ENCODE measurements around the gene AMIGO3. TPM values are rescaled to one million over a fixed set of nuclear protein-coding genes. Genes with fewer than 3 reads are reported as not detected.

AMIGO3 gene, protein sequence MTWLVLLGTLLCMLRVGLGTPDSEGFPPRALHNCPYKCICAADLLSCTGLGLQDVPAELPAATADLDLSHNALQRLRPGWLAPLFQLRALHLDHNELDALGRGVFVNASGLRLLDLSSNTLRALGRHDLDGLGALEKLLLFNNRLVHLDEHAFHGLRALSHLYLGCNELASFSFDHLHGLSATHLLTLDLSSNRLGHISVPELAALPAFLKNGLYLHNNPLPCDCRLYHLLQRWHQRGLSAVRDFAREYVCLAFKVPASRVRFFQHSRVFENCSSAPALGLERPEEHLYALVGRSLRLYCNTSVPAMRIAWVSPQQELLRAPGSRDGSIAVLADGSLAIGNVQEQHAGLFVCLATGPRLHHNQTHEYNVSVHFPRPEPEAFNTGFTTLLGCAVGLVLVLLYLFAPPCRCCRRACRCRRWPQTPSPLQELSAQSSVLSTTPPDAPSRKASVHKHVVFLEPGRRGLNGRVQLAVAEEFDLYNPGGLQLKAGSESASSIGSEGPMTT
- 0.52 to 1.8 TPM (median 0.64 TPM) in 5 replicates for total RNA-seq (2022; extraction: Qiagen RNA extraction; ENCODE audit: low read depth)

DNA sequence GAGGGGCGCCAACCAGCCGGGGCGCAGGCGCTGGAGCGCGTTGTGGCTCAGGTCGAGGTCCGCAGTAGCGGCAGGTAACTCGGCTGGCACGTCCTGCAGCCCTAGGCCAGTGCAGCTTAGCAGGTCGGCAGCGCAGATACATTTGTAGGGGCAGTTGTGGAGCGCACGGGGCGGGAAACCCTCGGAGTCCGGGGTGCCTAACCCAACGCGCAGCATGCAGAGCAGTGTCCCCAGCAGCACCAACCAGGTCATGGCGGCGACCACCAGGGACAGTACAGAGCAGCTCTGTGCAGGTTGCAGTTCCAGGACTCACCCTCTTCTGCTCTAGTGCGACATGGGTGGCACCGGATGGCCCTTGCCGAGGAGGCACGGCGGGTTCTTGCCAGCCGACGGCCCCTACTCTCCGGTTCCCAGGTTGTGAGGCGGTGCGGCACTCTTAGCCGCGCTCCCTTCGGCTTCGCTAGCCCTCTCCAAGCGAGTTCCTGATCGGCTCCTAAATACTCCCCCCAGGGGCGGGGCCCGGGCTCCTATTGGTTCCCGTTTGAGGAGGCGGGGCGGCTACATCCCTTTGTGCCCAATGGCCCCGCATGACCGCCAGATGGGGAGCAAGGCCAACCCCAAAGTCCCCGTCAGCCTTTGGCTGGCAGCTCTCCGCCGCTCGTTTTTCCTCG lies at the start of gene AMIGO3:
AMIGO3 (minus strand) TSS at position 471 of the 671 bp plus-strand sequence; CDS start at position 252, 219 bp downstream.

DNA sequence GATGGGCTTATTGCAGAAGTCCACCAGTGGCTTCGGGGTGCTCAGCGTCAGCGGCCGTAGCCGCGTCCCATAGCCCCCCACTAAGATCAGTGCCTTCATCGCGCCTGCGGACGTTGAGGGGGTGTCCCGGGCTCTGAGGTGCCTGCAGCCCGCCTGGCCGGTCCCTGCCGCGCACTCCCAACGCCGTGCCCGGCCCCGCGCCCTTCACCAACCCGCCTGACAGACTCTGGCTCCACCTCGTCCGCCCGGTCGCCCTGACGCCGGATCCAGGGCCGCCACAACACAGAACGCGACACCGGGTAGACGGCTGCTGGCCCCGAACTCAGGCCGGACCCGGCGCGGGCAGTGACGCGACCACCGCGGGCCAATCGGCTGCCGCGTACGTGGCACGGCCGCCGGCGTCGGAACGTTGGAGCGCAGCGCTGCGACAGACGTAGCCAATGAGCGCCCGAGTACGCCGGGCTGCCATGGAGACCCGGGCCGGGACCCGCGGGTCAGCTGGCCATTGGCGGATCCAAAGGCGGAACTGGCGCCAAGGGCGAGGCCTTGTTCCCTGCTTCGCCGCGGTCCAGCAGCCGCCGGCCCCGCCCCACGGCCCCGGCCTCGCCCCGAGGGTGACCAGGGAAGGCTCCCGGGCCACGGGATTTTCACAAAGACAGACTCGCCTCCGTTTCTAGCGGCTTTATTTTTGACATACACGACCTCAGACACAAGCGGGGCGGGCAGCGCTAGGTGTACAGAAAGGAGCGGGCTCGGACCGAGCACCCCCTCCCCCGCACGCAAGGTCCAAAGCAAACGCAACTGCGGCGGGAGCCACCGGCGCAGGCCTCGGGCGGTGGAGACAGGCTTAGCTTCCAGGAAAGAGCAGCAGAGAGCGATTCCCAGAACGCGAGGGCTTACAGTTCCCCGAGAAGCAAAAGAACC lies 4.4 kb upstream of the AMIGO3 start, which contains the start of gene GMPPB:
GMPPB (minus strand) TSS at position 324 of the 924 bp plus-strand sequence; CDS start at position 99, 225 bp downstream.

DNA sequence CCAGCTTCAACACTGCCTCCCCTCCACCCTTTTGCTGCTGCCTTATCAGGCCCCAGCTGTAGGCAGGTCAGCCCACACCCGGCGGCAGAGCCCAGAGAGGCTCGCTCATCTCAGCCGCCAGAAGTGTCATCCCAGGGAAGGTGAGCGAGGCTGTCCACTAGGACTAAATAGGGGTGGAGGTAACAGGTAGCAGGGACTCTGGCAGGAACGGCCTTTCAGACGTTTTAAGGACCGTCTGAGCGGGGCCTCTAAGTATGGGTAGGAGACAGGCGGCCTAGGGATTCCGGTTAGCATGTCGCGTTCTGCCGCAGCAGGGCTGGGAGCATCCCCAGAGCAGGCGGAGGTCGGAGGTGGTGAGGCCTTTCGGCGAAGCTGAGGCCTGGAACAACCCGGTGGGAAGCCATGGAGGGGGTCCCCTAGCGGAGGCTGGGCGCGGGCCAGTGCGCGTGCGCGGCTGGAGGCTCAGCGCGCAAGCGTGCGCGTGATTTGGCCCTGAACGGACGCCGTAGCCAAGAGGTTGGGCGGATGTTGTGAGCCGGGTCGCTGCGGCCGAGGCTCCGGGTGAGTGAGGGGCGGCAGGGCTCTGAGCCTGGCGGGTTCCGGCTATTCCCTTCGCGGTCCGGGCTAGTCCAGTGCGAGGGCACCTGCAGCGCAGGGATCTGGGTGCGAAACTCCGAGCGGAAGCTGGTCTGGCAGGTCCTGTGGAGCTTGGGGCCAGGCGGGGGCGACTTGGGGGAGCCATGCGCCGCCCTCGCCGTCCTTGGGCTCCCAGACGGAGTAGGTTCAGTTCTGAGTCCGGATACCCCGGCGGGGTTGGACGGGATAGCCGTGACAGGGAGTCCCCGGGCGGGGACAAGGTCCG lies 30.2 kb downstream of the AMIGO3 start, which contains the start of the genes MST1 and RNF123:
MST1 (minus strand) TSS at position 429 of the 862 bp plus-strand sequence. CDS start 783 bp downstream, outside the sequence.
RNF123 (plus strand) TSS at position 512 of the 862 bp plus-strand sequence. CDS start 1,609 bp downstream, outside the sequence.

DNA sequence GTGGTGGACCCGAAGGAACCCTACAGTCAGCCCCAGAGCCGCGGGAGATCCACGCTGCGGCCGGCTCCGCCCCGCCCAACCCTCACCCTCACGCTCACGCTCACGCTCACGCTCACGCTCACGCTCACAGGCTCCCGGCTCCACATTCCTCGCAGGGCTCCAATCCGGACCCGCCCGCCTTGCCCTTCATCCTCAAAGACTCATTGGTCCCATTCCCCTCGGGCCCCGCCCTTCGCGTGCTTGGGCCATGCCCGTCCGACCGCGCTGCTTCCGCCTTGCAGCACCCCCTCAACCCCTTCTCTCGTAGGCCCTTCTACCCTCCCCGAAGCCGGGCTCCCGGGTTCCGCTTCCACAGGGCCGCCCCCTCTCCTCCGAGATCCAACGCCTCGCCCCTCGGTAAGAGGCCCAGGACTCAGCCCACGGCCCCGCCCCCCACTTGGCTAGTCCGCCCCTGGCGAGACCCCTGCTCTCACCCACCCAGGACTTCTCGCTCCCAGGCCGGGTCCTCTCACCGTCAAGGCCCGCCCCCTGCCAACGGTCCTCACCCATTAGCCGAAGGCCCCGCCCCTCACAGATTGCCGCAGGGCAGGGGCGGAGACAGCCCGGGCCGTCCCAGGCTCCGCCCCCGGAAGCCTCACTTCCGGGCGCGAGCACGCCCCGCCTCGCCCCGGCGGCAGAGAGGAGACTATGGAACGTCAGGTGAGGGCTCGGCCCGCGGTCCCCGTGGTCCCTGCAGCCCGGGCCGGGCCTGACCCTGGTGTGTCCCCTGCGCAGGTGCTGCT lies 45.6 kb downstream of the AMIGO3 start, which contains the start of gene APEH:
APEH (plus strand) TSS at position 637 of the 782 bp plus-strand sequence; CDS start at position 688, 51 bp downstream.

Other genes with a start within 250 kb of the AMIGO3 start
- gene DAG1, start 249.4 kb downstream of the AMIGO3 start, total RNA-seq (2022; extraction: Qiagen RNA extraction; ENCODE audit: low read depth), result 45.8 to 67.0 TPM (median 60.6 TPM) in 5 replicates
- gene BSN, start 165.2 kb downstream of the AMIGO3 start, total RNA-seq (2022; extraction: Qiagen RNA extraction; ENCODE audit: low read depth), result 0.05 to 0.22 TPM (median 0.15 TPM) in 5 replicates
- gene APEH, start 45.3 kb downstream of the AMIGO3 start, total RNA-seq (2022; extraction: Qiagen RNA extraction; ENCODE audit: low read depth), result 57.3 to 70.8 TPM (median 63.6 TPM) in 5 replicates
- gene MST1, start 30.2 kb downstream of the AMIGO3 start, total RNA-seq (2022; extraction: Qiagen RNA extraction; ENCODE audit: low read depth), result 1.2 to 2.2 TPM (median 1.7 TPM) in 5 replicates
- 10.2 to 15.0 TPM (median 13.6 TPM) in 5 replicates for gene RNF123, start 30.1 kb downstream of the AMIGO3 start, total RNA-seq (2022; extraction: Qiagen RNA extraction; ENCODE audit: low read depth)
- gene GMPPB, start 4.3 kb upstream of the AMIGO3 start, total RNA-seq (2022; extraction: Qiagen RNA extraction; ENCODE audit: low read depth), result 14.9 to 18.9 TPM (median 18.2 TPM) in 5 replicates
- 19.7 to 24.1 TPM (median 21.3 TPM) in 5 replicates for gene IP6K1, start 66.9 kb upstream of the AMIGO3 start, total RNA-seq (2022; extraction: Qiagen RNA extraction; ENCODE audit: low read depth)
- gene CDHR4, start 80.2 kb upstream of the AMIGO3 start, total RNA-seq (2022; extraction: Qiagen RNA extraction; ENCODE audit: low read depth), result 0.21 to 0.52 TPM (median 0.32 TPM) in 4 of 5 replicates, not detected in the other
- 1.1 to 2.3 TPM (median 1.9 TPM) in 5 replicates for gene INKA1, start 83.6 kb upstream of the AMIGO3 start, total RNA-seq (2022; extraction: Qiagen RNA extraction; ENCODE audit: low read depth)
- 0.32 to 1.0 TPM (median 0.60 TPM) in 5 replicates for gene UBA7, start 94.3 kb upstream of the AMIGO3 start, total RNA-seq (2022; extraction: Qiagen RNA extraction; ENCODE audit: low read depth)
- gene TRAIP, start 136.9 kb upstream of the AMIGO3 start, total RNA-seq (2022; extraction: Qiagen RNA extraction; ENCODE audit: low read depth), result 9.2 to 14.6 TPM (median 12.7 TPM) in 5 replicates
- 0.30 to 0.63 TPM (median 0.45 TPM) in 5 replicates for gene CAMKV, start 150.2 kb upstream of the AMIGO3 start, total RNA-seq (2022; extraction: Qiagen RNA extraction; ENCODE audit: low read depth)
- gene MST1R, start 184.2 kb upstream of the AMIGO3 start, total RNA-seq (2022; extraction: Qiagen RNA extraction; ENCODE audit: low read depth), result 5.4 to 8.4 TPM (median 7.7 TPM) in 5 replicates
- gene MON1A, start 210.1 kb upstream of the AMIGO3 start, total RNA-seq (2022; extraction: Qiagen RNA extraction; ENCODE audit: low read depth), result 5.6 to 9.7 TPM (median 7.5 TPM) in 5 replicates
- gene RBM6, start 220.5 kb upstream of the AMIGO3 start, total RNA-seq (2022; extraction: Qiagen RNA extraction; ENCODE audit: low read depth), result 23.3 to 27.5 TPM (median 26.0 TPM) in 5 replicates

Measured in A549 treated with GW870086 at 1 μM for 4 hours (cell line).